Cardiac septum (tissue), 1 donor: ENCODE results near the gene ECE1. TPM values are rescaled to one million over a fixed set of nuclear protein-coding genes. Genes with fewer than 3 reads are reported as not detected.
"Not testable (repeated sequence)": the region's sequence is repeated elsewhere in the genome, so short reads cannot be mapped to it uniquely, and the experiment has no call there.

Experiments used
- DNase-seq: peaks from one replicate; pipeline ENCODE4 v3.0.0-alpha.2; 2020; ENCODE audit warnings: low spot score
- intact Hi-C: fragments of 100-400 bp; cut with DNase I; formaldehyde crosslinking; loops from one replicate; pipeline ENCODE4 v1.14.0; 2022
- total RNA-seq: library from RNA; stranded (reverse); fragmentation: NEBNext Ultra II Directional; extraction: Animal tissue kit (Norgen Biotek cat#: 25700); gene quantifications from one replicate; pipeline ENCODE4 v1.2.1, GENCODE V29; 2021
- donor health status: DM: no; HTN: no; CAD: no.

ECE1 gene
- total RNA-seq, 1 donor from 2014 or later, result 55.8 TPM

GRCh38 chr1:21216835-21217811, 73.1 kb downstream of the ECE1 start:
- DNase-seq, result no peak

DNA sequence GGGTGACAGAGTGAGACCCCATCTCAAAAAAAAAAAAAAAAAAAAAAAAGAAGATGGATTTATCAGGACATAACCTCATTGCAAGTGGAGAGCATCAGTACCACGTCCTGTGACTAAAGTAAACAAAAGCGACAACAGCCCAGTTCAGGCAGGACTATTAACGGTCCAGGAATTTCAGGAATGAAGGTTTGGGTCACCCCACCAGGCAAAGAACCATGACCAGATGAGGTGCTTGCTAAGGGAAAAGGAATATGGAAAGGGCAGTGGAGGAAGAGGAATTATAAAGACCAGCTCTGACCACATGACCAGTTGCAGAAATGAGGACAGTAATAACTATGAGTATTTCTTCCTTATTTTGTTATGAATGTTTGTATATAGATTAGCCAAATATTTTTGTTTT, 78.1 kb downstream of the ECE1 start:
- DNase-seq, result no peak
- intact Hi-C loops, result no loop called here

More at GRCh38 chr1:21216835-21217811, 73.1 kb downstream of the ECE1 start:
- intact Hi-C loops, result no loop called here

DNA sequence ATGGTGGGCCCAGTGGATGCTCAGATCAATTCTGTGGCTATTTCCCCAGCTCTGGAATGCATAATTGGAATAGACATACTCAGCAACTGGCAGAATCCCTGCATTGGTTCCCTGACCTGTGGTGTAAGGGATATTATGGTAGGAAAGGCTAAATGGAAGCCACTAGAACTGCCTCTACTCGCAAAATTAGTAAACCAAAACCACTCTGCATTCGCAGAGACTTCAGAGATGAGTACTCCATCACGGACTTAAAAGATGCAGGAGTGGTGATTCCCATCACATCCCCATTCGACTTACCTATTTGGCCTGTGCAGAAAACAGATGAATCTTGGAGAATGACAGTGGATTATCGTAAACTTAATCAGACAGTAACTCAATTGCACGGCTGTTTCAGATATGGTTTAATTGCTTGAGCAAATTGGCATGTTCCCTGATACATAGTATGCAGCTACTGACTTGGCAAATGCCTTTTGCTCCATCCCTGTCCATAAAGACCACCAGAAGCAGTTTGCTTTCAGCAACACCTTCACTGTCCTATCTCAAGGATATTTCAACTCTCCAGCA, 82.0 kb downstream of the ECE1 start:
- intact Hi-C loops, result not testable (repeated sequence)

GRCh38 chr1:21206117-21206516, 84.1 kb downstream of the ECE1 start:
- no peak for DNase-seq
- intact Hi-C loops, result no loop called here

More for the DNA sequence above, 82.0 kb downstream of the ECE1 start:
- DNase-seq, result not testable (repeated sequence)

DNA sequence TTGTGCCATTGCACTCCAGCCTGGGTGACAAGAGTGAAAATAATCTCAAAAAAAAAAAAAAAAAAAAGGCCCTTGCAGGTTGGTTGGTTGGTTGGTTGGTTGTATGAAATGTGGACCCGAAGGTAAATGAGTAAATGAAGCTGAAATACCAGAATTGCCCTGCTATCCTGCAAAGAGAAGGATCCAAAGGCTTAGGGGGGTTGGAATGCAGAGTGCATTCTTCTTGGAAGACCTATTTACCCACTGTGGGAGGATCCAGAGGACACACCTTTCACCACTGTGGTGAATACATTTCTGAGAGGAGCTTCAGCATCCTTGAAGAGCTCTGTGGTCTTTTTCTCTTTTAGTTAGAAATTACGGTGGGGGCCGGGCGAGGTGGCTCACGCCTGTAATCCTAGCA, 84.8 kb downstream of the ECE1 start:
- intact Hi-C loops, result no loop called here

GRCh38 chr1:21201650-21202049, 88.6 kb downstream of the ECE1 start:
- intact Hi-C loops, result no loop called here
- DNase-seq, result no peak

More for the DNA sequence above, 84.8 kb downstream of the ECE1 start:
- no peak for DNase-seq

DNA sequence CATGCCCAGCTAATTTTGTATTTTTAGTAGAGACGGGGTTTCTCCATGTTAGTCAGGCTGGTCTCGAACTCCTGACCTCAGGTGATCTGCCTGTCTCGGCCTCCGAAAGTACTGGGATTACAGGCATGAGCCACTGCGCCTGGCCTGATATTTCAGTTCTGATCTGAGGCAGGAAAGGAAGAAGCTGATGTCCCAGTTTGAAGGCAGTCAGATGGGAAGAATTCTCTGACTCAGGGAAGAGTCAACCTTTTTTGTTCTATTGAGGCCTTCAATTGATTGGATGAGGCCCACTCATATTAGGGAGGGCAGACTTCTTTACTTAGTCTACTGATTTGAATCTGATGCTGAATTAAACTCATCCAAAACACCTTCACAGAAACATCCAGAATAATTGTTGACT, 89.0 kb downstream of the ECE1 start:
- intact Hi-C loops, DNase-seq: not testable (repeated sequence)

DNA sequence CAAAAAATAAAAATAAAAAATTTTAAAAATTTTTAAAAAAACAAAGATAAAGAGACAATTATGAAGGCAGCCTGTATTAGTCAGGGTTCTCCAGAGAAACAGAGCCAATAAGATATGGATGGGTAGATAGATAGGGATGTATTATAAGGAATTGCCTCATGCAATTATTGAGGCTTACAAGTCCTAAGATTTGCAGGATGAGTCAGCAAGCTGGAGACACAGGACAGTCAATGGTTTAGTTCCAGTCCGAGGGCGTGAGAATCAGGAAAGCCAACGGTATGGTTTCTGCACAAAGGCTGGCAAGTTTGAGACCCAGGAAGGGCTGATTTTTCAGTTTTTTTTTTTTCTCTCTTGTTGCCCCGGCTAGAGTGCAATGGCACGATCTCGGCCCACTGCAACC, 89.5 kb downstream of the ECE1 start:
- intact Hi-C loops, result no loop called here
- no peak for DNase-seq

- intact Hi-C loops, result loop anchor here (10.0 kb wide), 1 partner anchor 124 kb away; no protein-coding TSS in a partner anchor
- no peak for DNase-seq
Observed at GRCh38 chr1:21198929-21199328, 91.3 kb downstream of the ECE1 start.

GRCh38 chr1:21192871-21193270, 97.4 kb downstream of the ECE1 start:
- intact Hi-C loops, result loop anchor here (10.0 kb wide), 1 partner anchor 118 kb away; no protein-coding TSS in a partner anchor
- DNase-seq, result no peak

DNA sequence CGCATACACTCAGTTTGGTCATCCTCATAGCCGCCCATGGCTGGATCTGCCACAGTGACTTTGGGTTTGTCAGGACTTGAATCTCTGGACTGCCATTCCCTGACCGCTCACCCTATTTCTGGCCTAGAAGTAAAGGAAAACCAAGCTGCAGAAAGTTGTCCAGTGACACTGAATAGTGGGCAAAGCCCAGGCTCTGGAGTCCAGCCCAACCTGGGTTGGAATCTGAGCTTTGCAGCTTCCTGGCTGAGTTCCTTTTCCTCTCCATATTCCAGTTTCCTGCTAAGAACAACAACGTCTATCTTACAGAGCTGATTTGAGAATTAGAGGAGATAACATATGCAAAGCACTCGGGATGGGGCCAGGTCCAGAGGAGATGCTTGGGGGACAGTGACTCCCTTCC, 98.0 kb downstream of the ECE1 start:
- intact Hi-C loops, result loop anchor here (10.0 kb wide), 1 partner anchor 117 kb away; no protein-coding TSS in a partner anchor
- no peak for DNase-seq

DNA sequence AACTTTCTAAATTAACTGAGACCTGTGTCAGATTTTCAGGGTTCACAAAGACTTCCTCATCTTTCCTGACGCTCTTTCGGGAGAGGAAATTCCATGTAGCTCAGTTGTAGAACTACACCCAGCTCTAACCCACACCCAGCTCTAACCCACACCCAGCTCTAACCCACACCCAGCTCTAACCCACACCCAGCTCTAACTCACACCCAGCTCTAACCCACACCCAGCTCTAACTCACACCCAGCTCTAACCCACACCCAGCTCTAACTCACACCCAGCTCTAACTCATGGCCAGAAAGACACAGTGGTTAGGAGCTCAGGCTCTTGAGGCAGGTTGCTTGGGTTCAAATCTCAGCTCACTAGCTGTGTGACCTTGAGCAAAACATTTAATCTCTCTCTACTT, 99.5 kb downstream of the ECE1 start:
- intact Hi-C loops, result loop anchor here (10.0 kb wide), 1 partner anchor 116 kb away; no protein-coding TSS in a partner anchor
- not testable (repeated sequence) for DNase-seq

GRCh38 chr1:21189906-21190500, 100.3 kb downstream of the ECE1 start:
- intact Hi-C loops, result loop anchor here (10.0 kb wide), 1 partner anchor 115 kb away; no protein-coding TSS in a partner anchor
- DNase-seq, result no peak

DNA sequence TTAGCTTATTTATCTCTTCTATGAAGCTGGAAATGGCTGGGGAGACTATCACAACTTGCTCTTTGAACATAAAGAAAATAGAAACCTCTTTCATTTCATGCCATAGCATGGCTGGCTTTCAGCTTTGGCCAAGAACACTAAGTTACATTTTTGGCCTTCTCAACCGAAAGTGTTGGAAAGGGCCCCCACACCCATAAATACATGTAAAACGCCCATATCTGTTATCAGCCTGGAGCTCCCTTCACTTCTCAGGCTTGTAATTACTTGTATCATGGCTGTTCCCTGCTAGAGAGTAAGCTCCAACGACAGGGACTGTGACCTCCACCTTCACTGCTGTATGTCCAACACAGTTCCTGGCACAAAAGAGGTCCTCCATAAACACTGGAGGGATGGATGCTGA, 100.8 kb downstream of the ECE1 start:
- DNase-seq, result no peak
- intact Hi-C loops, result no loop called here

- no peak for DNase-seq
- intact Hi-C loops, result no loop called here
Observed at GRCh38 chr1:21188235-21188634, 102.0 kb downstream of the ECE1 start.

DNA sequence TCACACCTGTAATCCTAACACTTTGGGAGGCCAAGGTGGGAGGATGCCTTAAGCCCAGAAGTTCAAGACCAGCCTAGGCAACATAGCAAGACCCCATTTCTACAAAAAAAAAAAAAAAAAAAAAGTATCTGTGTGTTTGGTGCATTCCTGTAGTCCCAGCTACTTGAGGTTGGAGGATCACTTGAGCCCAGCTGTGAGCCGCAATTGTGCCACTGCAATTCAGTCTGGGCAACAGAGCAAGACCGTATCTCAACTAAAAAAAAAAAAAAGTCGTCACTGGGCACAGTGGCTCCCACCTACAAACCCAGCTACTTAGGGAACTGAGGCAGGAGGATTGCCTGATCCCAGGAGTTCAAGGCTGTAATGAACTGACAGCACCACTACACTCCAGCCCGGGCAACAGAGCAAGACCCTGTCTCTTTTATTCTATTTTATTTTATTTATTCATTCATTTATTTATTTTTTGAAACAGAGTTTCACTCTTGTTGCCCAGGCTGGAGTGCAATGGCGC, 105.0 kb downstream of the ECE1 start:
- intact Hi-C loops, result no loop called here

DNA sequence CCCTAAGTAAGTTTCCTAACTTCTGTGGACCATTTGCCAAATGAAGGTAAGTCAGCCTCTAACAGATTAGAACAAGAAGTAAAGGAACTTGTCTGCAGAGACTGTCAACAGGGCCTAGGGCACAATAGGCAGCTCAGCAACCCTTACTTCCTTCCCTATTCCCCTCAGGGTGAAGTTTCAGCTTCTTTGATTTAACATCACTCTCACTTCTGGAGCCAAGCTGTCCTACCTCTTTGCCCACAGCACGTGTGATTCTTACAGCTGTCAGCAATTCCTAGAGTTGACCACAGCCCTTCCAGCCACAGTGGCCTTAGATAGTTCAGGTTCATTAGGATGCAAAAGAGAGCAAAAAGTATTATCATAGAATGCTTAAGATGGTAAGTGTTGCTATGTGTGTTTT, 106.0 kb downstream of the ECE1 start:
- DNase-seq, result no peak
- intact Hi-C loops, result no loop called here

More for the DNA sequence above, 105.0 kb downstream of the ECE1 start:
- no peak for DNase-seq

GRCh38 chr1:21182181-21182731, 108.0 kb downstream of the ECE1 start:
- intact Hi-C loops, result no loop called here
- no peak for DNase-seq

- intact Hi-C loops, DNase-seq: not testable (repeated sequence)
Observed at GRCh38 chr1:21178271-21178670, 112.0 kb downstream of the ECE1 start.
